SK-N-SH (cell line): ENCODE measurements around the gene SF3B1. TPM values are rescaled to one million over a fixed set of nuclear protein-coding genes. Genes with fewer than 3 reads are reported as not detected.

Experiments used
- CTCF ChIA-PET: fragments of 300-600, 350-600 bp; formaldehyde crosslinking; extraction: SDS; loops from one replicate; lab custom pipeline; 2021; lab: Yijun Ruan, JAX
- POLR2A ChIA-PET: fragments of 350-600 bp; sonication (Branson Sonifier 250); formaldehyde crosslinking; extraction: SDS; loops from one replicate; lab custom pipeline; 2020; ENCODE audit warnings: antibody characterized with exemption, inconsistent platforms; lab: Yijun Ruan, JAX
- DNase-seq: peaks from one replicate; pipeline ENCODE4 v3.0.0; 2012
- H2AFZ ChIP-seq: fragments of 200-600 bp; sonication (generic); 2 replicates; pipeline ENCODE4 v1.8.1; 2016; ENCODE audit warnings: antibody characterized with exemption, mild to moderate bottlenecking, low read depth
- H3F3A ChIP-seq: fragments of 200-600 bp; sonication (generic); replicated peaks from 2 replicates; pipeline ENCODE3; 2016; ENCODE audit warnings: antibody characterized with exemption, mild to moderate bottlenecking; ENCODE audit not compliant: insufficient read depth
- H3K27ac ChIP-seq, 2 experiments: fragments of 200-500 bp in 1 of 2; fragments of 200-600 bp in 1 of 2; sonication (Bioruptor generic) in 1 of 2; sonication (generic), shearing (Covaris generic) in 1 of 2; 2 replicates each; pipeline versions ENCODE4 v1.5.1 to v1.6.1; 2014 to 2016; ENCODE audit warnings: low read depth in 2 of 2, inconsistent platforms in 1 of 2, low read length in 1 of 2, mild to moderate bottlenecking in 1 of 2, mixed read lengths in 1 of 2
- H3K27me3 ChIP-seq: fragments of 200-600 bp; sonication (generic), shearing (Covaris generic); 2 replicates; pipeline ENCODE4 v1.6.1; 2016; ENCODE audit warnings: mixed run types; ENCODE audit not compliant: insufficient read depth
- H3K36me3 ChIP-seq, 2 experiments: fragments of 200-500 bp in 1 of 2; fragments of 200-600 bp in 1 of 2; sonication (Bioruptor generic) in 1 of 2; sonication (generic) in 1 of 2; replicated peaks in 1 of 2; 2 replicates each; pipeline versions ENCODE3 to v1.5.1; 2014 to 2016; ENCODE audit warnings: low read length in 1 of 2, mild to moderate bottlenecking in 1 of 2; ENCODE audit not compliant: insufficient read depth in 2 of 2, control insufficient read depth in 1 of 2
- H3K4me1 ChIP-seq, 2 experiments: fragments of 200-500 bp in 1 of 2; fragments of 200-600 bp in 1 of 2; sonication (Bioruptor generic) in 1 of 2; sonication (generic), shearing (Covaris generic) in 1 of 2; 2 replicates each; pipeline versions ENCODE4 v1.5.1 to v1.6.1; 2014 to 2016; ENCODE audit warnings: low read depth in 1 of 2, low read length in 1 of 2, mixed run types in 1 of 2; ENCODE audit not compliant: insufficient read depth in 2 of 2, control insufficient read depth in 1 of 2
- H3K4me2 ChIP-seq: fragments of 200-600 bp; sonication (generic), shearing (Covaris generic); 2 replicates; pipeline ENCODE4 v1.6.1; 2017; ENCODE audit warnings: mixed run types
- H3K4me3 ChIP-seq, 2 experiments: fragments of 200-500 bp in 1 of 2; fragments of 200-600 bp in 1 of 2; sonication (Bioruptor generic) in 1 of 2; sonication (generic), shearing (Covaris generic) in 1 of 2; 2 replicates each; pipeline versions ENCODE4 v1.5.1 to v1.8.1; 2014 to 2016; ENCODE audit warnings: low read depth in 2 of 2, inconsistent platforms in 1 of 2, low read length in 1 of 2, mild to moderate bottlenecking in 1 of 2, mixed read lengths in 1 of 2, moderate library complexity in 1 of 2
- H3K79me2 ChIP-seq: fragments of 200-600 bp; sonication (generic); 2 replicates; pipeline ENCODE4 v1.8.1; 2017; ENCODE audit warnings: mild to moderate bottlenecking; ENCODE audit not compliant: insufficient read depth
- H3K9ac ChIP-seq: fragments of 200-600 bp; sonication (generic); 2 replicates; pipeline ENCODE4 v1.6.1; 2017; ENCODE audit warnings: mixed run types
- H3K9me2 ChIP-seq: fragments of 200-600 bp; sonication (generic); 2 replicates; pipeline ENCODE4 v1.6.1; 2017; ENCODE audit warnings: mixed run types
- H3K9me3 ChIP-seq: fragments of 200-600 bp; sonication (generic); 2 replicates; pipeline ENCODE4 v1.6.1; 2017; ENCODE audit warnings: mixed run types, mild to moderate bottlenecking, moderate library complexity
- H4K20me1 ChIP-seq: fragments of 200-600 bp; sonication (generic); 2 replicates; pipeline ENCODE4 v1.6.1; 2017; ENCODE audit warnings: mild to moderate bottlenecking, mixed run types; ENCODE audit not compliant: insufficient read depth
- CHD2 ChIP-seq: fragments of 150-350 bp; IDR thresholded peaks from 2 replicates; pipeline ENCODE4 v1.6.1; 2018; ENCODE audit warnings: low read length; ENCODE audit not compliant: partially characterized antibody
- CTCF ChIP-seq: fragments of 200-600 bp; sonication (generic); IDR thresholded peaks from 2 replicates; pipeline ENCODE4 v1.6.1; 2017; ENCODE audit warnings: antibody characterized with exemption, mild to moderate bottlenecking, moderate library complexity
- EP300 ChIP-seq, 2 experiments: IDR thresholded peaks; 2 replicates each; pipeline versions ENCODE4 v1.4.0 to v1.6.1; 2012; ENCODE audit warnings: borderline replicate concordance in 1 of 2, low read depth in 1 of 2, low read length in 1 of 2
- EZH2phosphoT487 ChIP-seq: fragments of 200-600 bp; sonication (generic); IDR thresholded peaks from 2 replicates; pipeline ENCODE4 v1.6.1; 2017; ENCODE audit warnings: low read depth, mixed run types, mild to moderate bottlenecking, antibody characterized with exemption, moderate library complexity, borderline replicate concordance
- FOXJ3 ChIP-seq: sonication (generic); formaldehyde crosslinking; IDR thresholded peaks from 2 replicates; pipeline ENCODE4 v1.5.1; 2020; ENCODE audit warnings: mild to moderate bottlenecking, missing genetic modification reagents
- GABPA ChIP-seq: IDR thresholded peaks from 2 replicates; pipeline ENCODE4 v1.4.0; 2012; ENCODE audit warnings: low read depth, mild to moderate bottlenecking
- IRF3 ChIP-seq: fragments of 150-350 bp; IDR thresholded peaks from 2 replicates; pipeline ENCODE4 v1.6.1; 2016; ENCODE audit warnings: mild to moderate bottlenecking, low read depth, low read length
- MEF2A ChIP-seq: IDR thresholded peaks from 2 replicates; pipeline ENCODE4 v1.4.0; 2012; ENCODE audit warnings: low read depth, borderline replicate concordance
- PBX3 ChIP-seq: IDR thresholded peaks from 2 replicates; pipeline ENCODE4; 2012
- POLR2AphosphoS5 ChIP-seq: IDR thresholded peaks from 2 replicates; pipeline ENCODE4 v1.6.1; 2012; ENCODE audit warnings: low read depth, low read length
- RCOR1 ChIP-seq: fragments of 150-350 bp; IDR thresholded peaks from 2 replicates; pipeline ENCODE4 v1.6.1; 2017; ENCODE audit warnings: antibody characterized with exemption, low read length
- RFX5 ChIP-seq: IDR thresholded peaks from 2 replicates; pipeline ENCODE4 v1.6.1; 2012; ENCODE audit warnings: mild to moderate bottlenecking, improper control_type of control experiment, low read length
- RXRA ChIP-seq: IDR thresholded peaks from 2 replicates; pipeline ENCODE4 v1.4.0; 2012; ENCODE audit warnings: low read depth, mild to moderate bottlenecking, borderline replicate concordance
- TAF1 ChIP-seq: IDR thresholded peaks from 2 replicates; pipeline ENCODE4 v1.6.1; 2012; ENCODE audit warnings: low read depth, mild to moderate bottlenecking, low read length, moderate library complexity, borderline replicate concordance
- TCF12 ChIP-seq: IDR thresholded peaks from 2 replicates; pipeline ENCODE4 v1.4.0; 2012
- TEAD4 ChIP-seq: IDR thresholded peaks from 2 replicates; pipeline ENCODE4 v1.4.0; 2012; ENCODE audit warnings: mild to moderate bottlenecking, borderline replicate concordance; ENCODE audit not compliant: insufficient read depth
- USF2 ChIP-seq: fragments of 150-350 bp; IDR thresholded peaks from 2 replicates; pipeline ENCODE4 v1.6.1; 2017; ENCODE audit warnings: antibody characterized with exemption, low read length, low read depth, borderline replicate concordance
- ZBTB33 ChIP-seq: IDR thresholded peaks from 2 replicates; pipeline ENCODE4 v1.4.0; 2012; ENCODE audit warnings: low read depth, borderline replicate concordance
- WGBS: methylation state at CpG from one replicate; pipeline ENCODE4 v1.1.6; 2017; ENCODE audit warnings: low lambda C conversion rate; 5-methylcytosine and 5-hydroxymethylcytosine counted together
- polyA plus RNA-seq, 3 experiments: library from polyadenylated mRNA; depleted of rRNA; stranded (reverse); fragments of >200 nt; gene quantifications; 2 replicates each; pipeline ENCODE4 v1.2.3, GENCODE V29; 2012

The SF3B1 gene
- polyA plus RNA-seq, 1 of the 3 experiments (the other 2 are of a cell fraction) = 162 TPM

GRCh38 chr2:197425550-197425949 is 9.3 kb downstream of the SF3B1 start:
- Histone ChIP-seq H3K36me3 (peaks cover 16 to 46% of the 10 kb centered on the region in 2 experiments), H3K9me2 (no peaks in the 10 kb centered on the region), H3K4me2 (no peak overlapping the region), H3K27ac (no peak overlapping the region), H3K79me2 (peaks cover 100% of the 10 kb centered on the region), H4K20me1 (peaks cover 99% of the 10 kb centered on the region)
- 92% methylated on average over 7 of the region's 7 CpGs for WGBS
- TF ChIP-seq EP300 (IDR thresholded peaks at IDR 0.05; ENCODE audit: borderline replicate concordance in 1 of 2, low read depth in 1 of 2, low read length in 1 of 2) (no peak), TCF12 (no peak), EZH2phosphoT487 (no peak), TEAD4 (no peak)
- TF ChIP-seq, all 33 proteins: peak for 0
- Histone ChIP-seq H2AFZ (no peak overlapping the region), H3K9me3 (no peaks in the 10 kb centered on the region), H3K4me1 (no peaks in the 10 kb centered on the region; a peak in 1 of 4 replicates), H3K9ac (no peak overlapping the region), H3F3A (peaks cover 14% of the 10 kb centered on the region), H3K27me3 (no peaks in the 10 kb centered on the region), H3K4me3 (no peak overlapping the region)
- DNase-seq = no peak
- ChIA-PET POLR2A (no interaction called here), CTCF (no interaction called here)

GRCh38 chr2:197423307-197423706 is 11.5 kb downstream of the SF3B1 start:
- H2AFZ ChIP-seq = no peak overlapping the region
- H3K9me2 ChIP-seq = no peaks in the 10 kb centered on the region
- H3F3A ChIP-seq = peaks cover 24% of the 10 kb centered on the region
- H3K79me2 ChIP-seq = peaks cover 100% of the 10 kb centered on the region
- H3K4me2 ChIP-seq = no peak overlapping the region
- POLR2A ChIA-PET = no interaction called here
- H3K4me3 ChIP-seq = no peak overlapping the region
- no peaks in the 10 kb centered on the region; a peak in 1 of 4 replicates for H3K4me1 ChIP-seq
- no peak for DNase-seq
- 98% methylated on average over 2 of the region's 2 CpGs for WGBS
- TF ChIP-seq TCF12 (no peak), USF2 (no peak), MEF2A (no peak), ZBTB33 (no peak), TAF1 (no peak), TEAD4 (no peak), POLR2AphosphoS5 (no peak), GABPA (no peak), RXRA (no peak), RCOR1 (no peak), IRF3 (no peak), CHD2 (no peak), FOXJ3 (CRISPR knock-in tag) (no peak), RFX5 (no peak), CTCF (no peak), PBX3 (no peak)
- peaks cover 39 to 69% of the 10 kb centered on the region in 2 experiments for H3K36me3 ChIP-seq
- CTCF ChIA-PET = interaction anchor here (1.2 kb wide), 1 partner anchor 10 kb away, joined by 3 read pairs; no protein-coding TSS in a partner anchor
- peaks cover 91% of the 10 kb centered on the region for H4K20me1 ChIP-seq
- H3K9me3 ChIP-seq = no peaks in the 10 kb centered on the region
- no peak overlapping the region for H3K27ac ChIP-seq
- no peaks in the 10 kb centered on the region for H3K27me3 ChIP-seq
- no peak overlapping the region for H3K9ac ChIP-seq
